ENCODE data around the gene ZNRF3.

GRCh38 chr22:28997342-28997741 lies 114.0 kb downstream of the ZNRF3 start:
- no peak for TF ChIP-seq CTCF (IDR thresholded peaks at IDR 0.05)
- TF ChIP-seq POLR2AphosphoS5 (IDR thresholded peaks at IDR 0.05), result no peak

All from upper lobe of left lung (tissue), 4 donors.